A673 (cell line): Measurements from ENCODE around the gene SIRPD.

Experiments
- EZH2 ChIP-seq: fragments of 200-600 bp; sonication (generic); IDR thresholded peaks from 2 replicates; pipeline ENCODE4 v1.6.1; 2017; ENCODE audit warnings: borderline replicate concordance, low read depth, mild to moderate bottlenecking, mixed read lengths, antibody characterized with exemption, low read length; ENCODE audit not compliant: poor library complexity, severe bottlenecking
- TF ChIP-seq, protein P1 (sequence below): fragments of 300-800, 200-600 bp; sonication (generic); conservative IDR thresholded peaks from 2 replicates; pipeline ENCODE4 v1.5.1; 2017; ENCODE audit warnings: low read depth, mild to moderate bottlenecking, antibody characterized with exemption, low read length, moderate library complexity, mixed read lengths

DNA sequence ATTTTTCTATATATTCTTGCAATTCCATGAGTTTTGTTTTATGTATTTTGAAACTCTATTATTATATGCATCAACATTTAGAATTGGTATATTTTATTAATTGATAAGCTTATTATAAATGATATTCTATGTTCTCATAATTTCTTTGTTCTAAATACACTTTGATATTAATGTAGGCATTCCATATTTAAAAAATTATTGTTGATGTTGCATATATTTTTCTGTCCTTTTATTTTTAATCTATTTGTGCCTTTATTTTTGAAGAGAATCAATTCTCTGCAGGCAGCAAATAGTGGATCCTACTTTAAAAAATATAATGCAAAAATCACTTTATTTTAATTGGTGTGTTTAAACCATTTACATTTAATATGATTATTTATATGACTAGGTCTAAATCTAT lies 29.6 kb downstream of the SIRPD start:
- TF ChIP-seq, protein P1, sequence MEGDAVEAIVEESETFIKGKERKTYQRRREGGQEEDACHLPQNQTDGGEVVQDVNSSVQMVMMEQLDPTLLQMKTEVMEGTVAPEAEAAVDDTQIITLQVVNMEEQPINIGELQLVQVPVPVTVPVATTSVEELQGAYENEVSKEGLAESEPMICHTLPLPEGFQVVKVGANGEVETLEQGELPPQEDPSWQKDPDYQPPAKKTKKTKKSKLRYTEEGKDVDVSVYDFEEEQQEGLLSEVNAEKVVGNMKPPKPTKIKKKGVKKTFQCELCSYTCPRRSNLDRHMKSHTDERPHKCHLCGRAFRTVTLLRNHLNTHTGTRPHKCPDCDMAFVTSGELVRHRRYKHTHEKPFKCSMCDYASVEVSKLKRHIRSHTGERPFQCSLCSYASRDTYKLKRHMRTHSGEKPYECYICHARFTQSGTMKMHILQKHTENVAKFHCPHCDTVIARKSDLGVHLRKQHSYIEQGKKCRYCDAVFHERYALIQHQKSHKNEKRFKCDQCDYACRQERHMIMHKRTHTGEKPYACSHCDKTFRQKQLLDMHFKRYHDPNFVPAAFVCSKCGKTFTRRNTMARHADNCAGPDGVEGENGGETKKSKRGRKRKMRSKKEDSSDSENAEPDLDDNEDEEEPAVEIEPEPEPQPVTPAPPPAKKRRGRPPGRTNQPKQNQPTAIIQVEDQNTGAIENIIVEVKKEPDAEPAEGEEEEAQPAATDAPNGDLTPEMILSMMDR = no peak
- no peak for TF ChIP-seq EZH2
